ENCODE data around the gene ERG.

- TF ChIP-seq POLR2A (IDR thresholded peaks at IDR 0.05; ENCODE audit: low read length) (no peak), GATA1 (IDR thresholded peaks at IDR 0.05; ENCODE audit: low read depth, low read length) (no peak)
Observed at GRCh38 chr21:38342739-38343138, 155.5 kb downstream of the ERG start.
